Hematopoietic multipotent progenitor cell treated with erythropoietin and hydrocortisone succinate and interleukin-3 and kit ligand, for 8 days (in vitro differentiated cells): ENCODE results near the gene CCDC86.

Experiments used
- DNase-seq: peaks from one replicate; pipeline ENCODE4 v3.0.0-alpha.2; 2015

CCDC86 gene

GRCh38 chr11:60899046-60899936 lies 57.4 kb downstream of the CCDC86 start:
- peak; percentile 83 for DNase-seq

- no peak for DNase-seq
Observed at GRCh38 chr11:60899977-60900376, 58.1 kb downstream of the CCDC86 start.
